ENCODE results near the gene HEPN1. TPM values are rescaled to one million over a fixed set of nuclear protein-coding genes. Genes with fewer than 3 reads are reported as not detected.

HEPN1 gene
- total RNA-seq (not detected), polyA plus RNA-seq (ENCODE audit: insufficient read depth, low read depth, low replicate concordance) (not detected)
- long read RNA-seq, donor 1, partial matches to known transcripts, result 0 of 3 reads
- long read RNA-seq, donor 1, other reads (novel, unspliced or antisense), result 0 of 3 reads
- long read RNA-seq, donor 2, result 0 reads

- no peaks in the 10 kb centered on the region for H3K36me3 ChIP-seq (ENCODE audit: low read depth, missing control alignments)
- no peak within 1 kb of the TSS for H3K27ac ChIP-seq
- no peak for DNase-seq
- H3K4me1 ChIP-seq, result peaks cover 3% of the 10 kb centered on the region
- TF ChIP-seq CTCF (IDR thresholded peaks at IDR 0.05) (no peak), POLR2A (IDR thresholded peaks at IDR 0.05) (no peak)
- H3K9me3 ChIP-seq, result no peaks in the 10 kb centered on the region
- H3K4me3 ChIP-seq, result no peak within 1 kb of the TSS
- H3K27me3 ChIP-seq, result no peaks in the 10 kb centered on the region
- intact Hi-C loops (cut with DNase I; ENCODE audit: low total_unique reads), result no loop called here
- WGBS, 2 donors, result 90 to 97% methylated on average over 3 of the region's 3 CpGs
Observed at GRCh38 chr11:124918950-124919349, at the start of gene HEPN1. Gene HEPN1 (plus strand): TSS chr11:124919250.

GRCh38 chr11:124869331-124869730, 49.7 kb upstream of the HEPN1 start:
- H3K27ac ChIP-seq, result no peak overlapping the region
- no peak overlapping the region for H3K4me3 ChIP-seq
- intact Hi-C loops (cut with DNase I; ENCODE audit: low total_unique reads), result no loop called here
- DNase-seq, result no peak
- no peaks in the 10 kb centered on the region for H3K36me3 ChIP-seq (ENCODE audit: low read depth, missing control alignments)
- H3K4me1 ChIP-seq, result peaks cover 19% of the 10 kb centered on the region
- H3K9me3 ChIP-seq, result no peaks in the 10 kb centered on the region
- H3K27me3 ChIP-seq, result no peaks in the 10 kb centered on the region
- TF ChIP-seq CTCF (IDR thresholded peaks at IDR 0.05), result no peak
- no peak for TF ChIP-seq POLR2A (IDR thresholded peaks at IDR 0.05)
- 4 to 7% methylated on average over 10 to 16 of the region's 16 CpGs for WGBS, 2 donors

GRCh38 chr11:124869856-124870387, 49.1 kb upstream of the HEPN1 start:
- no peaks in the 10 kb centered on the region for H3K9me3 ChIP-seq
- DNase-seq, result no peak
- intact Hi-C loops (cut with DNase I; ENCODE audit: low total_unique reads), result no loop called here
- 39 to 53% methylated on average over 9 to 14 of the region's 14 CpGs for WGBS, 2 donors
- no peaks in the 10 kb centered on the region for H3K36me3 ChIP-seq (ENCODE audit: low read depth, missing control alignments)
- H3K4me3 ChIP-seq, result no peak overlapping the region
- no peaks in the 10 kb centered on the region for H3K27me3 ChIP-seq
- TF ChIP-seq POLR2A (IDR thresholded peaks at IDR 0.05) (no peak), CTCF (IDR thresholded peaks at IDR 0.05) (no peak)
- peaks cover 17% of the 10 kb centered on the region for H3K4me1 ChIP-seq
- no peak overlapping the region for H3K27ac ChIP-seq

- Histone ChIP-seq H3K4me1 (peaks cover 12% of the 10 kb centered on the region), H3K27me3 (no peaks in the 10 kb centered on the region), H3K27ac (no peak overlapping the region), H3K9me3 (no peaks in the 10 kb centered on the region), H3K4me3 (no peak overlapping the region), H3K36me3 (ENCODE audit: low read depth, missing control alignments) (no peaks in the 10 kb centered on the region)
- DNase-seq, result no peak
- WGBS, 2 donors, result 57 to 64% methylated on average over 7 of the region's 7 CpGs
- TF ChIP-seq CTCF (IDR thresholded peaks at IDR 0.05), result no peak
- TF ChIP-seq POLR2A (IDR thresholded peaks at IDR 0.05), result no peak
- intact Hi-C loops (cut with DNase I; ENCODE audit: low total_unique reads), result no loop called here
Observed at GRCh38 chr11:124870430-124870829, 48.6 kb upstream of the HEPN1 start.

- Histone ChIP-seq H3K4me1 (peaks cover 10% of the 10 kb centered on the region), H3K4me3 (no peak overlapping the region), H3K36me3 (ENCODE audit: low read depth, missing control alignments) (no peaks in the 10 kb centered on the region), H3K27me3 (no peaks in the 10 kb centered on the region), H3K9me3 (no peaks in the 10 kb centered on the region), H3K27ac (no peak overlapping the region)
- no peak for DNase-seq
- 49 to 61% methylated on average over 8 of the region's 8 CpGs for WGBS, 2 donors
- intact Hi-C loops (cut with DNase I; ENCODE audit: low total_unique reads), result no loop called here
- TF ChIP-seq POLR2A (IDR thresholded peaks at IDR 0.05), result no peak
- no peak for TF ChIP-seq CTCF (IDR thresholded peaks at IDR 0.05)
Observed at GRCh38 chr11:124872280-124872679, 46.8 kb upstream of the HEPN1 start.
